ENCODE data around the gene NHSL1.

Gene NHSL1

GRCh38 chr6:138493413-138493812, 5.9 kb downstream of the NHSL1 start:
- no peak for DNase-seq (ENCODE audit: low read depth, low spot score)

GRCh38 chr6:138492871-138493270, 6.4 kb downstream of the NHSL1 start:
- no peak for DNase-seq (ENCODE audit: low read depth, low spot score)

DNA sequence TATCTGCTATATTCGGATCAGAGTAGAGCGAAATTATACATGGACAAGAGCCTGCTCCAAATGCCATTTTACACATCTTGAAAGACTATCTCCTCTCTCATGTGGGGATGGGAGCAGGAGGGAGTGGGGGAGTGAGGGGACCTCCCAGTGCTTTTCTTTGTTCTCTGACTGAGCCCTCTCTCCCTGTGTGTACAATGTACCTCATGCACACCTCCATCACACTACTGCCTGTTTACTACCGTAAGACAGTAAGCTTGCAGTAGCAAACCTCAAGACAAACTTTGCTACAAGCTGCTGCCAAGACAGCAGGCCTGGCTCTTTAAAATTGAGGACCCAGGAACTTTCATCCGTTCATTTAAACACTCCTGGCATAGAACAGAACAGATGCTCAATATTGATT, 7.2 kb downstream of the NHSL1 start:
- no peak for DNase-seq (ENCODE audit: low read depth, low spot score)

DNA sequence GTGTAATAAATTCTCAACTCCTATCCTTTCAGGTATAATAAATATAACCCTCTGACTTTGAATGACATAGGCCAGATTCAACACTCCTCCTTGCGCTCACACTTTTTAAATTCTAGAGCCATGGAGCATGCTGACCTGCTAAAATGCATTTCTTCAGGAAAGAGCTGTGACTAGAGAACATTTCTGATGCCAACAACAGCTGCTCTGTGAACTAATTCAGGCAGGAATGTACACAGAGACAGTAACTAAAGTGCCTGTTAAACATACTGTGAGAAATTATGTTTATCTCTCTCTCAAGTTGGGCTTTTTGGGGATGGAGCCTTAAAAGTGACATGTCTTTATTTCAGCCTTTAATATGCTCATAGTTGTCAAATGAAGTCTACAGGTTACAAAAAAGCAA, 8.3 kb downstream of the NHSL1 start:
- DNase-seq (ENCODE audit: low read depth, low spot score) = no peak

DNA sequence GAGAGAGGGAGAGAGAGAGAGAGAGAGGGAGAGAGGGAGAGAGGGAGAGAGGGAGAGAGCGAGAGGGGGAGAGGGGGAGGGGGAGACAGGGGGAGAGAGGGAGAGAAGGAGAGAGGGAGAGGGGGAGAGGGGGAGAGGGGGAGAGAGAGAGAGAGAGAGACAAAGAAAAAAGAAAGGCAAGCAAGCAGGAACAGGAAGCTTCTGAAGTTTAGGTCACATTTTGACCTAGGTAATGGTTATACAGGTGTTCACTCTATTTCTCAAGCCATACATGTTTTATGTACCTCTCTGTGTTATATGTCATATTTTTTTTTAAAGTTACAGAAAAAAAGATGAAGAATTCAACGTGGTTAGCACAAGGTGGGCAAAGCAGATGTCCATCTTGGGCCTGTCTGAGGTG, 9.4 kb downstream of the NHSL1 start:
- DNase-seq (ENCODE audit: low read depth, low spot score) = no peak

DNA sequence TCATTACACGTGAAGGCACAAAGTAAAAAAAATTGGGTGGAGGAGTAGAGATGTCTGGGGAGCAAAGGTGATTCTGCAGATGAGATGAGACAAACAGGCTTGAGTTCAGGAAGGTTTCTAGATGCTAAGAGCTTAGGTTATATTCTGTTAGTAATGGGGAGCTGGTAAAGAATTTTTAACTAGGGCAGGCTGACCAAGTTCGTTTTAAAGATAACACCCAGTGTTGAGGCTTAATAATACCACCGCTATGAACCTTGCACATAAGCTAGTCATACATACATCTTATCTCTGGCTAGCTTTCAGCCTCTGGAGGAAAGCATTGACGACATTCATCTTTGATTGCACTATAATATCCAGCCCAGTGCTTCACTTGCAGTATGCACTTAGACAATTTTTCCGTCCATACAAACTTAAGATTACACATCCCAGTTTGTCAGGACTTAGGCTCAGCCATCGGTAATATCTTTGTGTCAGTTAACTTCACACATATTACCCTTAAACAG, 12.1 kb downstream of the NHSL1 start:
- DNase-seq (ENCODE audit: low read depth, low spot score) = no peak

GRCh38 chr6:138486249-138487101, 12.8 kb downstream of the NHSL1 start:
- no peak for DNase-seq (ENCODE audit: low read depth, low spot score)

DNA sequence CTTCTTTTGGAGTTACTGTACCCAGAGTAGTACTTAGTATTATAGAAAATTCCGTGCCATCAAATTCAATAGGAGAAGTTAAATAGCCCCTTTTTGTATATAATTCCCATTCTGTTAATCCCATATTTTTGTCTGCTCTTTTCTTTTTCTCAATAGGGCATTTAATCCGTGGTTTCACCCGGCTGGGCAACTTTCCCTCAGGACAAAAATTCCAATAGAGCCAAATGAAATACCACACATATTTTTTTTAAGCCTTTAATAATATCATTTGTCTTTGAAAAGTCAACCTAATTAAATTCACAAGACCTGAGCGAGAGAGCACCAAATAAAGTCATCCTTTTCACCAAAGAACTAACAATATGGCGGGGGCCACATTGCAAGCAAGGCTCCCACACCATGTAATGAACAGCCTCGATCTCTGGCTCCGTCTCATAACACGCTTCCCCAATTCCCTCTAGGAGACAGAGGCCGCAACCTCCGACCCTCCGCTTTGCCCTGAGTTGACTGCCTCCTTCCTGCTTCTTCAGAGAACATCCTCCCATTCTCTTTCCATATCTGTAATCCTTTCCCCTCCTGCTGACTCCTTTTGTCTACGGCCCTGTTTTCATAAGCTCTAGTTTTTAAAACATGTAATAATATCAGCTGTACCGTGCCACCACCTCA, 13.6 kb downstream of the NHSL1 start:
- DNase-seq (ENCODE audit: low read depth, low spot score) = no peak

GRCh38 chr6:138485005-138485545, 14.2 kb downstream of the NHSL1 start:
- no peak for DNase-seq (ENCODE audit: low read depth, low spot score)

- no peak for DNase-seq (ENCODE audit: low read depth, low spot score)
Observed at GRCh38 chr6:138484018-138484731, 15.1 kb downstream of the NHSL1 start.

DNA sequence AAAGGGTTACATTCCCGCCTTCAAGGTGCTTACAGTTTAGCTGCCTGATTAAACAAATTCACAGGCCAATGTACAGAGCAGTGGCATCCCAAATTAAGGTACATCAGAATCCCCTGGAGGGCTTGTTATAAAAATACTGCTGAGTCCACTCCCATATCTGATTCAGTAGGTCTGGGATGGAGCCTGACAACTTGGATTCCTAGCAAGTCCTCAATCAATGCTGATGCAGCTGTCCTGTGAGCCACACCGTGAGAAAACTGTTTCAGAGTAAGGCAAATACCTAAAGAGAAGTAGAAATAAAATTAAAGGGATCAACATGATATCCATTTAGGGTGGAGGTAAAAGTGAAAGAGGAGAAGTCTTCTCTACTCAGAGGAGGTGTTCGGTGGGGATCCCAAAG, 16.5 kb downstream of the NHSL1 start:
- no peak for DNase-seq (ENCODE audit: low read depth, low spot score)

DNA sequence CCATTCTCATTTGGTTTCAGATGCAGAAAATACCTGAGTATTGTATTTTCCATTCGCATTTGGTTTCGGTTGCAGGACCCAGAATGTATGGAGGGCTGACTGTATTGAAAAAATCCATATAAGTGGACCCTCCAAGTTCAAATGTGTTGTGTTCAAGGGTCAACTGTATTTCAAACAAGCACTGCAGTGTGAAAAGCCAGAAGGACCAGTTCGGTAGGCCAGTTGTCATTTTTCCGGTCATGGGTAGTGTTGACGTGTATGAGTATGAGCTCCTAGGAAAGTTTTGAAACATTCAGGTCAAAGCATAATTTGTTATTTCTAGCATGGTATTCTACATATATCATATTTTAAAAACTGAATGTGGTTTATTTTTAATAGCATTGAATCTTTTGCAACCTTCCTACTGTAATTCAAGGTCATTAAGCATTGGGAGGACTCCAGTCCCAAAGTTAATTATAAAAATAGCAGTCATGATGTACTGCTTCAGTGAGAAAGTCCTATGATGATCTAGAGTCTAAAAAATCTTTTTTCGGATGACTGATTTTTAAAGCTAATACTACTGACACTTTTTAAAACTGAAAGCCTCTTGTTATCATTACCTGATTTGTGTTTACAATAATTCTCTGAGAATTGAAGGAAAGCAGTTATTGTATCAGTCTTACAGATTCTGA, 18.9 kb downstream of the NHSL1 start:
- no peak for DNase-seq (ENCODE audit: low read depth, low spot score)

DNA sequence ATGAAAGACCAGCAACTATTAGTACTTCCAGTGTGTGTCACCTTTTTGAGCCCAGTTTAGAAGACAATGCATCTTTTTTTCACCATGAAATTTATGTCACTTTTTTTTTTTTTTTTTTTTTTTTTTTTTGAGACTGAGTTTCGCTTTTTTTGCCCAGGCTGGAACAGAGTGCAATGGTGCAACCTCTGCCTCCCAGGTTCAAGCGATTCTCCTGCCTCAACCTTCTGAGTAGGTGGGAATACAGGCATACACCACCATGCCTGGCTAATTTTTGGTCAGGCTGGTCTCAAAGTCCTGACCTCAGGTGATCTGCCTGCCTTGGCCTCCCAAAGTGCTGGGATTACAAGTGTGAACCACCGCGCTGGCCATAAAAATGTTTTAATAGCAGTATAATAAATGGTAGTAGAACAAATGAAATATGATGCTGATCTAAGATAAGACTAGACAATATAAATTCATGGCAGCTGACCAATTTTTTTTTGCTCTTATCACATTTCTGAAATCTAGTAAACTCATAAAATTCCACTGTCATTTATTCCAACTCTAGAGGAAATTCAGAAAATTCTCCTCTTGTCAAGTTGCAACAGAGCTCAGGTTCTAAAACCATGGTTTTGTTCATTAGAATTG, 21.3 kb downstream of the NHSL1 start:
- DNase-seq (ENCODE audit: low read depth, low spot score) = no peak

DNA sequence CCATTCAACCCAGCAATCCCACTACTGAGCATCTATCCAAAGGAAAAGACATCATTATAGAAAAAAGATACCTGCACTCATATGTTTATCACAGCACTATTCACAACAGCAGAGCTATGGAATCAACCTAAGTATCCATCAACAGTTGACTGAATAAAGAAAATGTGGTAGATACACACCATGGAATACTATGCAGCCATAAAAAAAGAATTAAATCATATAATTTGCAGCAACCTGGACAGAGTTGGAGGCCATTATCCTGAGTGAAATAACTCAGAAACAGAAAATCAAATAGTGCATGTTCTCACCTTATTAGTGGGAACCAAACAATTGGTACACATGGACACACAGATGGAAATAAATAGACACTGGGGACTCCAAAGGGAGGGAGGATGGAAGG, 23.2 kb downstream of the NHSL1 start:
- DNase-seq (ENCODE audit: low read depth, low spot score) = no peak

GRCh38 chr6:138473144-138473543, 26.1 kb downstream of the NHSL1 start:
- no peak for DNase-seq (ENCODE audit: low read depth, low spot score)

- no peak for DNase-seq (ENCODE audit: low read depth, low spot score)
Observed at GRCh38 chr6:138468320-138469015, 30.8 kb downstream of the NHSL1 start.

- no peak for DNase-seq (ENCODE audit: low read depth, low spot score)
Observed at GRCh38 chr6:138467901-138468300, 31.4 kb downstream of the NHSL1 start.

DNA sequence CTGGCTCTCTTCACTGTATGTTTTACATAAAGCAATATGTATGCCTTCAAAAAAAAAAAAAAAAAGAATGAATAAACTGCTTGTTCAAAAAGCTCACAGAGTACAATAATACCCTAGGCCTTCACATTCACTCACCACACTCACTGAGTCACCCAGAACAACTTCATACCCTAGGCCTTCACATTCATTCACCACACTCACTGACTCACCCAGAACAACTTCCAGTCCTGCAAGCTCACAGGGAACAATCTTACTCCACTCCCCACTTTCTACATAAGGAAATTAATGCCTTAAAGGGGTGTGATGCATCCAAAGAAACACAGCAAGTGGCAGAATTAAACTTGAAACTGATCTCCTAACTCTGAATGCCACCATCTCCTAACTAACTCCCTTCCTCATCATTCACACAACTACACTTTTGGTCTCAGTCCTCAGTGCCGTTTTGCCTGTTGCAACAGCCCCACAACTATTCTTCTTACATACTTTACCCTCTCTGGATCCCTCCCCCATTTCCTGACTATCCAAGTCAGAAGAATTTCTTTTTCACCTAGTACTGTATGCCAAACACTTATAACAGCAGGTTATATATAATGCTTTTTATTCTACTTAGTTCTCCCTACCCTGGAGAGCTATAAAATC, 34.2 kb downstream of the NHSL1 start:
- DNase-seq (ENCODE audit: low read depth, low spot score) = peak; percentile 30

DNA sequence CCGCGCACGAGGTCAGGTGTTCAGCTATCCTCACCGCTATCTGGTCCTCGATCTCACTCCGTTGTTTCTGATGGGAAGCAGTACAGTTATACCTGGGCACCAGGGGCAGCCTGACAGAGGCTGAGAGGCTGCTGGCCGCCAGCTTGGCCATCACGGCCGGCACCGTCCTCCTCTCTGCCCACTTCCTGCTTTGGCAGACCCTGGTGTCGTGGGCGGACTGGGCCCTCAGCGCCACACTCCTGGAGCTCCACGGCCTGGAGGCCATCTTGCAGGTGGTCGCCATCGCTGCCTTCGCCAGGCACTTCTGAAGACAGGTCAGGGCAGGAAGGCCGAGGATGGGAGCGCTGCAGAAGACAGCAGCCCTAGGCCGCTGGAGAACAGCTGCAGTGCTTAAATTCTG, 35.2 kb downstream of the NHSL1 start:
- DNase-seq (ENCODE audit: low read depth, low spot score) = no peak

DNA sequence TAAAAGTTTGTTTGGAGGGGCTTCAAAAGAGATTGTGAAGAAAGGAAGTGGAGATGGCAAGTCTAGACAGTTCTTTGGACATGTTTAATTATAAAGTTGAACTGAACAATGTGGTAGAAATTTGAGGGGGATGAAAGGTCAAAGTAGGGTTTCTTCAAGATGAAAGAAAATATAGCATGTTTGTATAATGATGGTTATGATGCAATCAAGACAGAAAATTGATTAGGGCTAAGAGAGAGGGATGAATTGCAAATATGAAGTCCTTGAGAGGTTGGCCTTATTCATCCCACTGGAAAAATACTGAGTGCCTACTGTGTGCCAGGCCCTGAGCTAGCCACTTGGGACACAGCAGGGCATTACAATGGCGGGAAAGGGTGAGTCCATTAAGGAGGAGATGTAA, 37.6 kb downstream of the NHSL1 start:
- no peak for DNase-seq (ENCODE audit: low read depth, low spot score)

Data from brain pericyte (primary cell).